Activated CD8-positive, alpha-beta T cell treated with anti-CD3 and anti-CD28 coated beads, Interleukin-2, amount 10 ng/mL, durations not matched to agents 7 days and 5 days (primary cell): ENCODE results near the gene IDS. TPM values are rescaled to one million over a fixed set of nuclear protein-coding genes. Genes with fewer than 3 reads are reported as not detected.
A peak's percentile ranks its signal among the peaks of the same experiment; 100 is the strongest.
"Not testable (repeated sequence)": the region's sequence is repeated elsewhere in the genome, so short reads cannot be mapped to it uniquely, and the experiment has no call there.

ENCODE experiments used
- ATAC-seq: fragments of 150-1000 bp; cut with Tn5 transposase; one replicate; pipeline ENCODE4 v1.10.0; 2021; ENCODE audit warnings: moderate library complexity
- CTCF ChIA-PET: fragments of 350-600 bp; sonication (Branson Sonifier 250); formaldehyde crosslinking; loops from one replicate; lab custom pipeline; 2021; ENCODE audit warnings: antibody characterized with exemption; lab: Charles Lee
- POLR2A ChIA-PET: fragments of 350-600 bp; sonication (Branson Sonifier 250); formaldehyde crosslinking; loops from one replicate; lab custom pipeline; 2021; ENCODE audit warnings: antibody characterized with exemption; lab: Charles Lee
- DNase-seq: peaks from one replicate; pipeline ENCODE4 v3.0.0-alpha.2; 2020
- H3K27ac Mint-ChIP-seq: one replicate; pipeline ENCODE4 v1.8.0; 2021; ENCODE audit warnings: mild to moderate bottlenecking, mixed read lengths
- H3K27me3 Mint-ChIP-seq: one replicate; pipeline ENCODE4 v1.8.0; 2021; ENCODE audit warnings: low read depth, mixed read lengths
- H3K36me3 Mint-ChIP-seq: one replicate; pipeline ENCODE4 v1.8.0; 2021; ENCODE audit warnings: low read depth, mixed read lengths
- H3K4me1 Mint-ChIP-seq: one replicate; pipeline ENCODE4 v1.8.0; 2021; ENCODE audit warnings: low read depth, mixed read lengths
- H3K4me3 Mint-ChIP-seq: one replicate; pipeline ENCODE4 v1.8.0; 2021; ENCODE audit warnings: mild to moderate bottlenecking, mixed read lengths
- H3K9me3 Mint-ChIP-seq: one replicate; pipeline ENCODE4 v1.8.0; 2022; ENCODE audit warnings: mixed read lengths; ENCODE audit not compliant: insufficient read depth
- total RNA-seq, 2 experiments: library from RNA; stranded (reverse); gene quantifications; one replicate each; pipeline ENCODE4 v1.2.3, GENCODE V29; 2021

The IDS gene
- total RNA-seq, 2 experiments from 2014 or later = 47.2 to 50.8 TPM

- H3K4me3 Mint-ChIP-seq, H3K27me3 Mint-ChIP-seq, ATAC-seq, H3K9me3 Mint-ChIP-seq, H3K36me3 Mint-ChIP-seq, DNase-seq: not testable (repeated sequence)
- ChIA-PET POLR2A (interaction anchor here (0.6 kb wide), 1 partner anchor 13 kb away, joined by 4 read pairs; no protein-coding TSS in a partner anchor), CTCF (interaction anchor here (1.1 to 6.2 kb wide), 3 partner anchors 10 to 14 kb away, joined by 3 to 39 read pairs (median 4); partner anchors contain the start of gene EOLA1)
- Mint-ChIP-seq H3K4me1 (peaks cover 37% of the 10 kb centered on the region), H3K27ac (peak overlapping the region; percentile 87)
These were observed 21.4 kb upstream of the IDS start for GRCh38 chrX:149526318-149527033.

GRCh38 chrX:149525903-149526302, 20.8 kb upstream of the IDS start:
- H3K9me3 Mint-ChIP-seq, H3K27me3 Mint-ChIP-seq, H3K36me3 Mint-ChIP-seq: not testable (repeated sequence)
- peak overlapping the region; percentile 87 for H3K27ac Mint-ChIP-seq
- POLR2A ChIA-PET = interaction anchor here (0.6 kb wide), 1 partner anchor 12 kb away, joined by 4 read pairs; no protein-coding TSS in a partner anchor
- peaks cover 43% of the 10 kb centered on the region for H3K4me1 Mint-ChIP-seq
- ATAC-seq = peak; percentile 64
- DNase-seq = peak; percentile 45
- CTCF ChIA-PET = interaction anchor here (1.1 to 6.2 kb wide), 3 partner anchors 9 to 15 kb away, joined by 3 to 39 read pairs (median 4); partner anchors contain the start of gene EOLA1
- H3K4me3 Mint-ChIP-seq = peak overlapping the region; percentile 34

- H3K4me3 Mint-ChIP-seq, H3K27me3 Mint-ChIP-seq, H3K36me3 Mint-ChIP-seq, H3K9me3 Mint-ChIP-seq: not testable (repeated sequence)
- peak overlapping the region; percentile 87 for H3K27ac Mint-ChIP-seq
- peaks cover 48% of the 10 kb centered on the region for H3K4me1 Mint-ChIP-seq
- CTCF ChIA-PET = interaction anchor here (1.6 kb wide), 1 partner anchor 13 kb away, joined by 5 read pairs; no protein-coding TSS in a partner anchor
- ATAC-seq = peak; percentile 84
- DNase-seq = peak; percentile 80
- POLR2A ChIA-PET = interaction anchor here (1.4 kb wide), 1 partner anchor 21 kb away, joined by 5 read pairs; the partner anchor contains the start of gene IDS
These were observed 20.3 kb upstream of the IDS start for GRCh38 chrX:149525389-149525788.

GRCh38 chrX:149522916-149523315, 17.8 kb upstream of the IDS start:
- POLR2A ChIA-PET = no interaction called here
- Mint-ChIP-seq H3K27me3 (no peaks in the 10 kb centered on the region), H3K4me1 (peaks cover 62% of the 10 kb centered on the region), H3K4me3 (no peak overlapping the region), H3K9me3 (no peaks in the 10 kb centered on the region), H3K27ac (no peak overlapping the region), H3K36me3 (peaks cover 2% of the 10 kb centered on the region)
- no peak for ATAC-seq
- no peak for DNase-seq
- CTCF ChIA-PET = interaction anchor here (1.0 to 3.0 kb wide), 3 partner anchors 11 to 36 kb away, joined by 3 to 46 read pairs (median 3); no protein-coding TSS in a partner anchor

- Mint-ChIP-seq H3K27me3 (no peaks in the 10 kb centered on the region), H3K9me3 (peaks cover 4% of the 10 kb centered on the region), H3K4me3 (peak overlapping the region; percentile 61), H3K36me3 (peaks cover 10% of the 10 kb centered on the region), H3K27ac (peak overlapping the region; percentile 85), H3K4me1 (peaks cover 71% of the 10 kb centered on the region)
- peak; percentile 6 for ATAC-seq
- ChIA-PET POLR2A (interaction anchor here (0.8 to 1.0 kb wide), 2 partner anchors 11 to 16 kb away, joined by 4 read pairs; partner anchors contain the start of gene IDS), CTCF (interaction anchor here (2.1 to 3.0 kb wide), 2 partner anchors 9 to 16 kb away, joined by 7 to 46 read pairs; partner anchors contain the start of gene IDS)
- peak; percentile 37 for DNase-seq
These were observed 16.3 kb upstream of the IDS start for GRCh38 chrX:149521438-149521837.

- POLR2A ChIA-PET, ATAC-seq, DNase-seq, H3K27me3 Mint-ChIP-seq, H3K9me3 Mint-ChIP-seq: not testable (repeated sequence)
- H3K4me3 Mint-ChIP-seq = peak overlapping the region; percentile 6
- CTCF ChIA-PET = interaction anchor here (2.1 to 3.0 kb wide), 2 partner anchors 9 to 16 kb away, joined by 7 to 46 read pairs; partner anchors contain the start of gene IDS
- peak overlapping the region; percentile 85 for H3K27ac Mint-ChIP-seq
- H3K4me1 Mint-ChIP-seq = peaks cover 71% of the 10 kb centered on the region
- H3K36me3 Mint-ChIP-seq = peaks cover 10% of the 10 kb centered on the region
These were observed 15.7 kb upstream of the IDS start for GRCh38 chrX:149520636-149521277.

GRCh38 chrX:149518236-149518635, 13.1 kb upstream of the IDS start:
- Mint-ChIP-seq H3K27ac (no peak overlapping the region), H3K27me3 (no peaks in the 10 kb centered on the region), H3K4me3 (no peak overlapping the region), H3K9me3 (peaks cover 4% of the 10 kb centered on the region), H3K36me3 (peaks cover 10% of the 10 kb centered on the region), H3K4me1 (peaks cover 85% of the 10 kb centered on the region)
- CTCF ChIA-PET = no interaction called here
- DNase-seq (no peak), ATAC-seq (no peak)
- POLR2A ChIA-PET = no interaction called here

- H3K4me3 Mint-ChIP-seq = no peak overlapping the region
- no peak overlapping the region for H3K27ac Mint-ChIP-seq
- no peaks in the 10 kb centered on the region for H3K27me3 Mint-ChIP-seq
- ChIA-PET CTCF (interaction anchor here (0.9 kb wide), 1 partner anchor 9 kb away, joined by 4 read pairs; no protein-coding TSS in a partner anchor), POLR2A (no interaction called here)
- H3K4me1 Mint-ChIP-seq = peaks cover 83% of the 10 kb centered on the region
- no peak for DNase-seq
- no peak for ATAC-seq
- peaks cover 10% of the 10 kb centered on the region for H3K36me3 Mint-ChIP-seq
- H3K9me3 Mint-ChIP-seq = peaks cover 4% of the 10 kb centered on the region
These were observed 12.2 kb upstream of the IDS start for GRCh38 chrX:149517308-149517707.

- DNase-seq (no peak), ATAC-seq (no peak)
- Mint-ChIP-seq H3K36me3 (peaks cover 10% of the 10 kb centered on the region), H3K9me3 (peaks cover 4% of the 10 kb centered on the region), H3K4me1 (peaks cover 79% of the 10 kb centered on the region), H3K4me3 (no peak overlapping the region), H3K27ac (peak overlapping the region; percentile 13), H3K27me3 (no peaks in the 10 kb centered on the region)
- ChIA-PET CTCF (interaction anchor here (0.9 kb wide), 1 partner anchor 10 kb away, joined by 4 read pairs; no protein-coding TSS in a partner anchor), POLR2A (no interaction called here)
These were observed 11.5 kb upstream of the IDS start for GRCh38 chrX:149516604-149517003.

GRCh38 chrX:149515954-149516602, 11.0 kb upstream of the IDS start:
- ChIA-PET POLR2A (no interaction called here), CTCF (interaction anchor here (0.9 kb wide), 1 partner anchor 10 kb away, joined by 4 read pairs; no protein-coding TSS in a partner anchor)
- no peaks in the 10 kb centered on the region for H3K27me3 Mint-ChIP-seq
- DNase-seq (no peak), ATAC-seq (no peak)
- peaks cover 10% of the 10 kb centered on the region for H3K36me3 Mint-ChIP-seq
- H3K27ac Mint-ChIP-seq = peak overlapping the region; percentile 27
- H3K4me3 Mint-ChIP-seq = no peak overlapping the region
- H3K9me3 Mint-ChIP-seq = peaks cover 4% of the 10 kb centered on the region
- H3K4me1 Mint-ChIP-seq = peaks cover 74% of the 10 kb centered on the region
